ENCODE results near the gene EDEM3.

The EDEM3 gene

GRCh38 chr1:184650177-184650866, 104.3 kb downstream of the EDEM3 start:
- TF ChIP-seq NFRKB (IDR thresholded peaks at IDR 0.05) (no peak), TARDBP (IDR thresholded peaks at IDR 0.05) (no peak), ZNF384 (IDR thresholded peaks at IDR 0.05) (no peak), FOXM1 (IDR thresholded peaks at IDR 0.05; ENCODE audit: borderline replicate concordance) (no peak), HDGF (IDR thresholded peaks at IDR 0.05; ENCODE audit: borderline replicate concordance) (no peak)
- DNase-seq (ENCODE audit: extremely low spot score), result no peak
- POLR2A ChIA-PET, result no interaction called here
- CTCF ChIA-PET, result no interaction called here

GRCh38 chr1:184649451-184649888, 105.2 kb downstream of the EDEM3 start:
- POLR2A ChIA-PET, result no interaction called here
- no peak for DNase-seq (ENCODE audit: extremely low spot score)
- CTCF ChIA-PET, result no interaction called here
- TF ChIP-seq NFRKB (IDR thresholded peaks at IDR 0.05), result no peak
- TF ChIP-seq FOXA1 (IDR thresholded peaks at IDR 0.05), result no peak
- no peak for TF ChIP-seq L3MBTL2 (conservative IDR thresholded peaks at IDR 0.05)
- TF ChIP-seq SP1 (IDR thresholded peaks at IDR 0.05), result no peak
- TF ChIP-seq ZNF384 (IDR thresholded peaks at IDR 0.05), result no peak

- DNase-seq (ENCODE audit: extremely low spot score), result no peak
- CTCF ChIA-PET, result no interaction called here
- POLR2A ChIA-PET, result no interaction called here
- TF ChIP-seq PKNOX1 (IDR thresholded peaks at IDR 0.05) (no peak), ZNF384 (IDR thresholded peaks at IDR 0.05) (no peak), HDGF (IDR thresholded peaks at IDR 0.05; ENCODE audit: borderline replicate concordance) (no peak), L3MBTL2 (conservative IDR thresholded peaks at IDR 0.05) (no peak), FOXK2 (IDR thresholded peaks at IDR 0.05) (no peak), LEF1 (IDR thresholded peaks at IDR 0.05; ENCODE audit: borderline replicate concordance) (no peak), BHLHE40 (IDR thresholded peaks at IDR 0.05; ENCODE audit: borderline replicate concordance) (no peak)
Observed at GRCh38 chr1:184648856-184649201, 105.8 kb downstream of the EDEM3 start.

- CTCF ChIA-PET, result no interaction called here
- POLR2A ChIA-PET, result no interaction called here
- TF ChIP-seq ELF4 (IDR thresholded peaks at IDR 0.05) (no peak), CTBP1 (IDR thresholded peaks at IDR 0.05; ENCODE audit: borderline replicate concordance) (no peak), LEF1 (IDR thresholded peaks at IDR 0.05; ENCODE audit: borderline replicate concordance) (no peak), FOXA1 (IDR thresholded peaks at IDR 0.05) (no peak), SUZ12 (IDR thresholded peaks at IDR 0.05) (no peak), HDGF (IDR thresholded peaks at IDR 0.05; ENCODE audit: borderline replicate concordance) (no peak), TARDBP (IDR thresholded peaks at IDR 0.05) (no peak), FOXM1 (IDR thresholded peaks at IDR 0.05; ENCODE audit: borderline replicate concordance) (no peak), L3MBTL2 (conservative IDR thresholded peaks at IDR 0.05) (no peak), NFRKB (IDR thresholded peaks at IDR 0.05) (no peak), ARNT (IDR thresholded peaks at IDR 0.05) (no peak), BHLHE40 (IDR thresholded peaks at IDR 0.05; ENCODE audit: borderline replicate concordance) (no peak), SP1 (IDR thresholded peaks at IDR 0.05) (no peak), PKNOX1 (IDR thresholded peaks at IDR 0.05) (no peak), FOXK2 (IDR thresholded peaks at IDR 0.05) (no peak), ZNF384 (IDR thresholded peaks at IDR 0.05) (no peak)
- DNase-seq (ENCODE audit: extremely low spot score), result no peak
Observed at GRCh38 chr1:184648160-184648855, 106.3 kb downstream of the EDEM3 start.

- no peak for DNase-seq (ENCODE audit: extremely low spot score)
- ChIA-PET POLR2A (no interaction called here), CTCF (no interaction called here)
- TF ChIP-seq HDGF (IDR thresholded peaks at IDR 0.05; ENCODE audit: borderline replicate concordance), result no peak
- no peak for TF ChIP-seq CTBP1 (IDR thresholded peaks at IDR 0.05; ENCODE audit: borderline replicate concordance)
- TF ChIP-seq PKNOX1 (IDR thresholded peaks at IDR 0.05), result no peak
- no peak for TF ChIP-seq FOXM1 (IDR thresholded peaks at IDR 0.05; ENCODE audit: borderline replicate concordance)
- no peak for TF ChIP-seq BHLHE40 (IDR thresholded peaks at IDR 0.05; ENCODE audit: borderline replicate concordance)
- TF ChIP-seq NFRKB (IDR thresholded peaks at IDR 0.05), result no peak
- no peak for TF ChIP-seq FOXK2 (IDR thresholded peaks at IDR 0.05)
- no peak for TF ChIP-seq ELF4 (IDR thresholded peaks at IDR 0.05)
- TF ChIP-seq SUZ12 (IDR thresholded peaks at IDR 0.05), result no peak
Observed at GRCh38 chr1:184647471-184647870, 107.2 kb downstream of the EDEM3 start.

GRCh38 chr1:184646824-184647223, 107.8 kb downstream of the EDEM3 start:
- DNase-seq (ENCODE audit: extremely low spot score), result no peak
- TF ChIP-seq BHLHE40 (IDR thresholded peaks at IDR 0.05; ENCODE audit: borderline replicate concordance), result no peak
- no peak for TF ChIP-seq SUZ12 (IDR thresholded peaks at IDR 0.05)
- TF ChIP-seq CTBP1 (IDR thresholded peaks at IDR 0.05; ENCODE audit: borderline replicate concordance), result no peak
- TF ChIP-seq LEF1 (IDR thresholded peaks at IDR 0.05; ENCODE audit: borderline replicate concordance), result no peak
- TF ChIP-seq ARNT (IDR thresholded peaks at IDR 0.05), result no peak
- TF ChIP-seq HDGF (IDR thresholded peaks at IDR 0.05; ENCODE audit: borderline replicate concordance), result no peak
- no peak for TF ChIP-seq SP1 (IDR thresholded peaks at IDR 0.05)
- TF ChIP-seq FOXK2 (IDR thresholded peaks at IDR 0.05), result no peak
- no peak for TF ChIP-seq TARDBP (IDR thresholded peaks at IDR 0.05)
- no peak for TF ChIP-seq PKNOX1 (IDR thresholded peaks at IDR 0.05)
- TF ChIP-seq FOXA1 (IDR thresholded peaks at IDR 0.05), result no peak
- no peak for TF ChIP-seq ELF4 (IDR thresholded peaks at IDR 0.05)
- TF ChIP-seq FOXM1 (IDR thresholded peaks at IDR 0.05; ENCODE audit: borderline replicate concordance), result no peak
- TF ChIP-seq ZNF384 (IDR thresholded peaks at IDR 0.05), result no peak
- TF ChIP-seq L3MBTL2 (conservative IDR thresholded peaks at IDR 0.05), result no peak
- no peak for TF ChIP-seq NFRKB (IDR thresholded peaks at IDR 0.05)
- CTCF ChIA-PET, result no interaction called here
- POLR2A ChIA-PET, result no interaction called here
